ENCODE data around the gene PRRT4. TPM values are rescaled to one million over a fixed set of nuclear protein-coding genes. Genes with fewer than 3 reads are reported as not detected.

PRRT4 gene
- total RNA-seq, 1 donor from 2014 or later: not detected

- intact Hi-C loops (cut with micrococcal nuclease): no loop called here
These were observed 10.0 kb downstream of the PRRT4 start for GRCh38 chr7:128351296-128352152.

GRCh38 chr7:128350708-128351295, 10.7 kb downstream of the PRRT4 start:
- intact Hi-C loops (cut with micrococcal nuclease): no loop called here

- intact Hi-C loops (cut with micrococcal nuclease): loop anchor here (2.0 to 10.0 kb wide), 2 partner anchors 13 to 705 kb away; partner anchors contain the start of gene TNPO3
These were observed 12.0 kb downstream of the PRRT4 start for GRCh38 chr7:128349466-128349825.

- intact Hi-C loops (cut with micrococcal nuclease): loop anchor here (1.0 to 10.0 kb wide), 5 partner anchors 15 to 707 kb away; partner anchors contain the start of gene TNPO3
These were observed 13.8 kb downstream of the PRRT4 start for GRCh38 chr7:128347647-128348097.

GRCh38 chr7:128344431-128344774, 17.1 kb downstream of the PRRT4 start:
- intact Hi-C loops (cut with micrococcal nuclease): loop anchor here (1.0 to 10.0 kb wide), 5 partner anchors 188 to 878 kb away; partner anchors contain the start of genes GCC1, TNPO3 and TSPAN33

- intact Hi-C loops (cut with micrococcal nuclease): loop anchor here (1.0 to 10.0 kb wide), 17 partner anchors 19 to 1707 kb away; partner anchors contain the start of genes ARF5, ATP6V1F, CALU and GCC1
These were observed 17.7 kb downstream of the PRRT4 start, which contains the start of gene RBM28 for GRCh38 chr7:128343554-128344430. TSS of gene RBM28 (minus strand) at chr7:128343908. CDS start at chr7:128343793, 115 bp downstream.

GRCh38 chr7:128341733-128342132, 19.8 kb downstream of the PRRT4 start:
- intact Hi-C loops (cut with micrococcal nuclease): loop anchor here (2.0 to 10.0 kb wide), 5 partner anchors 191 to 1709 kb away; partner anchors contain the start of genes TNPO3, TSPAN33 and ZC3HC1

GRCh38 chr7:128335730-128336129, 25.8 kb downstream of the PRRT4 start:
- intact Hi-C loops (cut with micrococcal nuclease): no loop called here

- intact Hi-C loops (cut with micrococcal nuclease): no loop called here
These were observed 37.2 kb downstream of the PRRT4 start for GRCh38 chr7:128324368-128324680.

GRCh38 chr7:128323459-128324367, 37.8 kb downstream of the PRRT4 start:
- intact Hi-C loops (cut with micrococcal nuclease): no loop called here

- intact Hi-C loops (cut with micrococcal nuclease): no loop called here
These were observed 38.5 kb downstream of the PRRT4 start for GRCh38 chr7:128323040-128323439.

GRCh38 chr7:128322040-128322643, 39.3 kb downstream of the PRRT4 start:
- intact Hi-C loops (cut with micrococcal nuclease): loop anchor here (1.0 kb wide), 2 partner anchors 187 to 614 kb away; no protein-coding TSS in a partner anchor

- intact Hi-C loops (cut with micrococcal nuclease): no loop called here
These were observed 40.5 kb downstream of the PRRT4 start for GRCh38 chr7:128321044-128321422.

GRCh38 chr7:128318691-128319090, 42.8 kb downstream of the PRRT4 start:
- intact Hi-C loops (cut with micrococcal nuclease): no loop called here

GRCh38 chr7:128311013-128311412, 50.5 kb downstream of the PRRT4 start:
- intact Hi-C loops (cut with micrococcal nuclease): no loop called here

- intact Hi-C loops (cut with micrococcal nuclease): no loop called here
These were observed 51.0 kb downstream of the PRRT4 start for GRCh38 chr7:128310499-128310898.

GRCh38 chr7:128309976-128310375, 51.5 kb downstream of the PRRT4 start:
- intact Hi-C loops (cut with micrococcal nuclease): no loop called here

GRCh38 chr7:128309124-128309523, 52.4 kb downstream of the PRRT4 start:
- intact Hi-C loops (cut with micrococcal nuclease): no loop called here

- intact Hi-C loops (cut with micrococcal nuclease): no loop called here
These were observed 54.4 kb downstream of the PRRT4 start for GRCh38 chr7:128307061-128307460.

GRCh38 chr7:128304212-128304611, 57.3 kb downstream of the PRRT4 start:
- intact Hi-C loops (cut with micrococcal nuclease): no loop called here

Data from T-helper 1 cell treated with Interleukin-12 subunit alpha and Interleukin-12 subunit beta and Interleukin-4 antibody, amounts not matched to agents 30 ng/mL and 1 ng/mL, for 36 hours (primary cell).